Stimulated activated CD4-positive, alpha-beta T cell treated with anti-CD3 and anti-CD28 coated beads, Interleukin-1b, Interleukin-23, amount 100 ng/mL, for 4 hours (primary cell): Measurements from ENCODE around the gene GON7.
"Not testable (repeated sequence)": the region's sequence is repeated elsewhere in the genome, so short reads cannot be mapped to it uniquely, and the experiment has no call there.

Experiments
- DNase-seq, 2 donors: peaks; one replicate each; pipeline ENCODE4 v3.0.0-alpha.2; 2020; ENCODE audit warnings: low read depth in 2 of 2

Gene GON7, protein sequence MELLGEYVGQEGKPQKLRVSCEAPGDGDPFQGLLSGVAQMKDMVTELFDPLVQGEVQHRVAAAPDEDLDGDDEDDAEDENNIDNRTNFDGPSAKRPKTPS

DNA sequence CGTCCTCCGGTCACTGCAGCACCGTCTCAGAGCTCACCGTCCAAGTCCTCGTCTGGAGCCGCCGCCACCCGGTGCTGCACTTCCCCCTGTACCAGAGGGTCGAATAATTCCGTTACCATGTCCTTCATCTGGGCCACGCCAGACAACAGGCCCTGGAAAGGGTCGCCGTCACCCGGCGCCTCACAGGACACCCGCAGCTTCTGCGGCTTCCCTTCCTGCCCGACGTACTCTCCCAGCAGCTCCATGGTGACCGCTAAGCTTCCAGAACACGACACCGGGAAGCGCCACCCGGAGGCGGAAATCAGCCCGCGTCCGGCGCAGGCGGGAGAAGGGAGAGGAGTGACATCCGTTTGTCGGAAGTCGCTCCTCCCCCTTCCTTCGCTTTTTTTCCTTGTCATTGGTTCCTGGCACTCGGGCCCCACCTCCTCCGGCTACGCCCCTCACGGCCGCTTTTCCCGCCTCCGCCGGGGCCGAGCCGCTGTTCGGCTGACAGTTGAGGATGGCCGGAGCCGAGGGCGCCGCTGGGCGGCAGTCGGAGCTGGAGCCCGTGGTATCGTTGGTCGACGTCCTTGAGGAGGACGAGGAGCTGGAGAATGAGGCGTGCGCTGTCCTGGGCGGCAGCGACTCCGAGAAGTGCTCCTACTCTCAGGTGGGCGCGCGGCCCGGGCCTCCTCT is at the start of gene GON7, which contains the start of gene UBR7:
GON7 (minus strand) TSS at position 273 of the 675 bp plus-strand sequence; CDS start at position 245, 28 bp downstream.
UBR7 (plus strand) TSS at position 464 of the 675 bp plus-strand sequence; CDS start at position 500, 36 bp downstream.
- DNase-seq = peak; percentile 72 to 76

DNA sequence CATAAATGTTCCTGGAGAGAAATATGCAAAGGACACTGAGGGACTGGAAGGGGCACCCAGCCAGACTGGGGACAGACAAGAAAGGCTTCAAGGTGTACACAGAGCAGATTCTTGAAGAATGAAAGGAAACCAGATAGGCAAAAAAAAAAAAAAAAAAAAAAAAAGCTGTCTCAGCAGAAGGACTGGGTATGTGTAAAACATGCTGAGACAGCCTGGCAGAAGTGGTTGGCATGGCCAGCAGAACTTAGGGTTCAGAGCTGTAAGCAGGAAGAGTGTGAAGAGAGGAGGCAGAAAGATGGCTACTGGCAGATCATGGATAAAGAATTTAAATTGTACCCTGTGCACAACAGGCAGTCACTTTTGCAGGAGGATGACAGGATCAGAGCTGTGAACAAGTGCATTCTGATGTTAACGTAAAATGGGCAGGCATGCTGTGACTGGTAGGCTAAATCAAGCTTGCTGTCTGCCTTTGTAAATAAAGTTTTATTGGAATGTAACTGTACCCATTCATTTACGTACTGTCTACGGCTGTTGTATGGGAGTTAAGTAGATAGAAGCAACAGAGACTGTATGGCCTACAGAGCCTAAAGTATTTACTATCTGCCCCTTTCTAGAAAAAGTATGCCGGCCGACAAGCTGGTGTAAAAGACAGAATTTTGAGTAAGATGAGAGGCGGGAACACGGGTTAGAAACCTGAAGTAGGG is 42.4 kb upstream of the GON7 start:
- no peak for DNase-seq

DNA sequence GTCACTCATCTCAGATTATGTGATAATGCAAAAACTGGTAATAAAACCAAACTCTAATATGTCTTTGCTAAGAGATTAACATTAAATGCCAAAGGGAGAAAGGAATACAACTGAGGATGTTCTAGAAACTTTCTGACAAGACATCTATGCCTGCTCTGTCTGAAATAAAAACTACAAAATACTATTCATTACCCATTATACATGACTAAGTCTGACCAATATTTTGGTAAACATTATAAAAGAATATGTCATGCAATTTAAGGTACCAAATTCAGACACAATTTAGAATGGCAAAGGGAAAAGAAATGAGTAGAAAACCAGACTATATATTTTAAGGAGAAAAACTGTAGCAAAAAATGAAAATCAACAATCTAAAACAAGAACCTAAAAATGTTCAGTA is 39.7 kb upstream of the GON7 start:
- no peak for DNase-seq

DNA sequence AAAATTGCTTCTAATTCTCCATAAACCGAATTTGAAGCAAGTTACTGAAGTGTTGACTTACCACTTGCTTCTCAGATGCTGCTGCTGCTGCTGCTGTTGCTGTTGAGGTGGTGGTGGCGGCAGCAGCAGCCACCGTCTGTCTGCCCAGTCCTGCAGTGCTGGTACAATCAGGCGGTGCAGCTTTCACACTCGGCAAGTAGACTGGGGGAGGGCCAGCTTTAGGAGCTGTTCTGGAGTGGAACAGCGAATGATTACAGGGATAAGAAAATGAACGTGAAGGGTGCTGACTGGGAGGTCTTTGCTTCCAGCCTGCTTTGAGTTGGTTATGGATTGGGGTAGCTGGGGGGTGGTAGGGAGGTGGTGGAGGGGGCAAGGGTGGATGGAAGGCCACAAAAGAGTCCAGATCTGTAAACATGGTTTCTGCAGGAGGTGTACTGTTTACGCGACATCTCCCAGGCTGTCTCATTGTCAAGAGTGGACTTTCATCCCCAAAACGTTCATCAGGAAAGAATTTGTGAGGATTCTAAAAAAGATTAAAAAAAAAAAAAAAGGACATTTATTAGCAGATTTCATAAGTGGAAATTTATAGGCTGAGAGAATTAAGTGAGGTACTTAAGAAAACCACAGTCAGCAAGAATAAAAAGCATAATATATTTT is 39.0 kb upstream of the GON7 start:
- no peak for DNase-seq

DNA sequence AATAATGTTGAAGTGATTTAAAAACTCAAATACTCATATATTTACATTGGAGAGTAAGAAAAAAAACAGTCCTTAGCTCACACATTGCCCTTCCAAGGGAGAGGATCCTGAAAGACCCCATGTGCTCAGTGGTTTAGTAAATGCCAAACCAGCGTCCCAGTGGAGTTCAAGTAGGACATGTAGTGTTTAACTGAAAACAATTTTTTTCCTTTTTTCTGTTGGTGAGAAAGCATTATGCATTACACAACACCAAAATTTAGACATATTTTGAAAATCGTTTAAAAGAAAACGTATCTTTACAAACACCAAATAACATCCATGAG is 33.8 kb upstream of the GON7 start:
- no peak for DNase-seq

DNA sequence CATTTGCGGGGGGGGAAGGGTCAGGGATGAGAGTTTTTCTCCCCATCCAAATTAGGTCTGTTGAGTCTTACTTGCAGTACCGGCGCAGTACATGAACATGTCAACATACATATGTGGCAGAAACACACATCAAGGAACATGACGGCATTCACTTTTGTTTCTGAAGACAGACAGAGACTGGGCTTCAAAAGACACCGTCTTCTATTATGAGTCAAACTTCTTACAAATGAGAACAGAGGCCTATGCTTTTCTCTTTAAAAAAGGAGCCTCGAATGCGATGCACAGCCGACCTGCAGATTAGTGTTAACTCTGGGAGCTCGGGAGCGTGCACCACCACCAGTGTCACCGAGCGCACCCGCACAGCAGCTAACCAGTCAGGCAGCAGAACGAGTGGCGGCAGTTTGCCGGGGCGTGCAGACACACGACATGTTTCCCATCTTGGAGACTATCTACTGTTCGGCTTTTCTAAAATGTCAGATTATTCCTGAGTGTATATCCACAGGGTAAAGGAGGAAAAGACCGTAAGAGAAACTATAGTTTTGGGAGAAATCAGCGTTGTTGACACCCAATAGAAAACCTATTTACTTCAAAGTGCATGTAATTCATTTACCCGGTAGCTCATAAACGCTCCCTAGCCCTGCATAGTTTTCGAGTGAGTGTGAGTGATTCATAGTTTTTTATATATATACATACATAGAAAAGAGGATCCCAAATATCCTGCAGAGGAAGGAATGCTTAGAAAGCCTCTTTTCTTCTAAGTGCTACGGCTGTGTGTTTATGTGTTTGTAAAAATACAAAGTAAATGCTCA is 33.2 kb upstream of the GON7 start:
- DNase-seq = no peak

DNA sequence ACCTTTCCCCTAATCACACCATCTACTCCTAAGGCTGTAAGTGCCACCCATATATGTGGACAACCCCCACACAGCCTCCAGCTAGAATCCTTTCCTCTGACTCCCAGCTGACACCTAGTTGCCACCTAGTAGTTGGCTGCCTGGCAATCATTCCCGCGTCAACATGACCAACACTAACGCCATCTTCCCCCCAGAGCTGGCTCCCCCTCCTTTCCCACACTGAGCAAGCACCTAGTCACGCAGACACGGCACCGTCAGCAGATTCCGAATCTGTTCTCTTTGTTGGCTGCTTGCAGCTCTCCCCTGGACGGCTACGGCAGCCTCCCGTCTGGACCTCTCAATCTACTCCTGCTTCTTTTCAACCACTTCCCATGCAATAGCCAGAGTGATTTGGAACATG is 27.9 kb upstream of the GON7 start:
- DNase-seq = no peak

DNA sequence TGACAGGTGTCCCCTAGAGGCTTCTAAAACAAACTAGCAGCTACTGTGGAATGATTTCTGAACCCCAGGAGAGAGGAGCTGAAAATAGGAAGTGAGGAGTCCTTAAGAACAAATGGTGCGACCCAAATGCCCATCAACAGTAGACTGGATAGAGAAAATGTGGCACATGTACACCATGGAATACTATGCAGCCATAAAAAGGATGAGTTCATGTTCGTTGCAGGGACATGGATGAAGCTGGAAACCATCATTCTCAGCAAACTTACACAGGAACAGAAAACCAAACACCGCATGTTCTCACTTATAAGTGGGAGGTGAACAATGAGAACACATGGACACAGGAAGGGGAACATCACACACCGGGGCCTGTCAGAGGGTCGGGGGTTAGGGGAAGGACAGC is 26.2 kb upstream of the GON7 start:
- not testable (repeated sequence) for DNase-seq

DNA sequence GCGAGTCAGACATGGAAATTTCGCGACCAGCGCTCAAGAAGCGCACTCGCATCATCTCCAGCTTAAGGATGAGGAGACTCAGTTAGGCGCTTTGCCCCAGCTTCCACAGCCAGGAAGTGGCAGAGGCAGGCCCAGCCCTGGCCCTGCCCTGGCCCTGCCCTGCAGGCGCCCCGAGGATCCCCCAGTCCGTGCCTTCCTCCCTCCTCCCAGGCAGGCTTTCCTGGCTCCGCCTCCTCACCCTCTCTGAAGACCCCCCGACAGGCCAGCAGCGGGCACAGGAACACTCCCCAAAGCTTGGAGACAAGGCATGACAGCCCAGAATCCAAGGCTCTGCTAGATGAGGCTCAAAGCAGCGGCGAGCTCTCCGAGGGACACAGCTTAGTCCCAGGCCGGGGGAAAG is 25.3 kb upstream of the GON7 start:
- DNase-seq = no peak

DNA sequence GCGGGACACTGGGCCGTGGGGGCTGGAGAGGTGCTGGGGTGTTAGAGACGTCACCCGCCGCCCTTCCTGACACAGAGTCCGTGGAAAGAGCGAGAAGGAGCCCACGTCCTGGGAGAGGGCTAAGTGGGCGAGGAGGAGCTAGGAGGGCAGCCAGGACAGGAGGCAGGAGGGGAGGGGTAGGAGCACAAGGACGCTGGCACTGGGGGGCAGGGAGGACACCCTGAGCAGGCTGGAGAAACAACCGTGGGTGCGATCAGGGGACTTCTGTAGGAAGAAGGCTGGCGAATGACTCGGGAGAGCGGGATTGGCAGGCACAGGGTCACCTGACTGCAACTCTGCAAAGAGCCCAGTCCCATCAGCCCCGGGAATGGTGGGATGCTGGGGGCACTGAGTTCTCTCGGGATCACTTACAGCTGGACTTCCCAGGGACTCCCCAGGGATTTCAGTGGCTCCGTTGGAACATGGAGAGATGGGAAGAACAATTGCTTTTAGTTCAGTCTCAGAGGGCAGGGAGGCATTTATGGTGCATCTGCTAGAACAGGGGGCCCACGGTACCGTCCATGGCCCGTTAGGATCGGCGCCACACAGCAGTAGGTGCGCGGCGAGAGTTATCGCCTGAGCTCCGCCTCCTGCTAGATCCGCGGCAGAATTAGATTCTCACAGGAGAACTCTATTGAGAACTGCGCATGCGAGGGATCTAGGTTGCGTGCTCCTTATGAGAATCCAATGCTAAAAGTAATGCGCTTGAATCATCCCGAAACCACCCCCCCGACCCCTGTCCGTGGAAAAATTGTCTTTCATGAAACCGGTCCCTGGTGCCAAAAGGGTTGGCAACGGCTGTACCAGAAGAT is 24.5 kb upstream of the GON7 start:
- no peak for DNase-seq

DNA sequence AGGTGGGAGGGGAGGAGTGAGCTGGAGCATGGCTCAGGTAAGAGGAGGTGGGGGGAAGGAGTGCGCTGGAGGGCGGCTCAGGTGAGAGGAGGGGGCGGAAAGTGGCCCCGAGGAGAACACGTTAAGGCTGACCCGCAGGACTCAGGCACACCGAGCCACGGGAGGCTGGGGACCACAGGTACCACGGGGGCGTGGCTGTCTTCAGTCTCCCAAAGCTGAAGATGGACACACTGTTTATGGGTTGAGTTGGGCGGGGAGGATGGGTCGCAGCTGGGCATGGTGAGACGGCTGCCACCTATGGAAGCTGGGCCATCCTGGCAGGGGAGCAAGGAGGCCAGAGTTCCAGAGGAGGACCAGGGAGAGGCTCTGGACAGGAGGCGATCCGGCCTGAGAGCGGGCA is 23.7 kb upstream of the GON7 start:
- no peak for DNase-seq

DNA sequence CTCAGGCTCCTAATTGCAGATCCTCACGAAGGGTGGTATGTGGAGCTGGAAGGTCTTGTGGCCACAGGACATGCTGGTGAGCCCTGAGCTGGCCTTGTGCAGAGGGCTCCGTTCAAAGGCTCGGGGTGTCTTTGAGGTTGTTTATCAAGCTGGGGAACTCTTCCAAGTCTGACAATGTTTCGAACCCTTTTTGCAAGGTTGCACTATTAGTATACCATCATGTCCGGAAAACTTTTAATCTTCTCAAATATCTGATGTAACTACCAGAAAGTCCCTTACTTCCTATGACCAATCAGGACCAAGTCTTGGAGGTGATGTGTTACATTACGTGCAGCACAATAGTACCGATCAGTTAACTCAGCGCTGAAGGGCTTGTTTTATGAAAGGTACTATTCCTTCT is 21.7 kb upstream of the GON7 start:
- no peak for DNase-seq

DNA sequence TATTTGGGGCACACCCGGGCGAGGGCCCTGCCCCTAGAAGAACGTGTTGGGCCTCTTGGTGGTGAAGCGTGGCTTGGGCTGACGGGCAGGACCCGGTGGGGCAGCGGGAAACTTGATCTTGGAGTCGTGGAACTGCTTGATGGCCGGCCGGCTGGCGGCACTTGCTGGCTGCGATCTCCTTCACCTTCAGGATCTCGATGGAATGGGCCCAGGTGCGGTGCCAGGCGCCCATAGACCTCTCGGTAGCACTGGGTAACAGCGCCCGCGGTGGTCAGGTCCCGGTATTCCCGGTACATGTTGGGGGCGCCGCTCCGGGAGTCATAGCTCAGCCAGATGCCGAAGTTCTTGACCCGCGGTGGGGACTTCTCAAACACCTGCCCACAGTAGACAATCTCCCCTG is 16.7 kb upstream of the GON7 start:
- DNase-seq = no peak

DNA sequence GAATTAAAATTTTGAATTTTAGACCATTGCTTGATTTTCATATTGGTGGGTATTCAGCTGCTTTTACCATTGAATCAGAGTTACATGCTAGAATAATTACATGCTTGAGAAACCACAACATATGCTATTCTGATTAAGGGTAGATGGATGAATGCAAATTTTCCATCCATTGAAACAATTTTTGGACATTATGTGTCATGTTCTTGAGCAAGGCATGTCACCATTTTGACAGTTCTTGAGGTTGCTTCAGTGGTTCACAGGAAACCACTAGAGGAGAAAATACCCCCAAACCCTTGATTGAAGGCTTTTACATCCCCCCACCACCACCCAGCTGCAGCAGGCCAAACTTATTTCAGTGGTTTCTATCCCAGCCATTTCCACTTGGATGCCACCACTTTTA is 13.6 kb upstream of the GON7 start:
- DNase-seq = no peak

DNA sequence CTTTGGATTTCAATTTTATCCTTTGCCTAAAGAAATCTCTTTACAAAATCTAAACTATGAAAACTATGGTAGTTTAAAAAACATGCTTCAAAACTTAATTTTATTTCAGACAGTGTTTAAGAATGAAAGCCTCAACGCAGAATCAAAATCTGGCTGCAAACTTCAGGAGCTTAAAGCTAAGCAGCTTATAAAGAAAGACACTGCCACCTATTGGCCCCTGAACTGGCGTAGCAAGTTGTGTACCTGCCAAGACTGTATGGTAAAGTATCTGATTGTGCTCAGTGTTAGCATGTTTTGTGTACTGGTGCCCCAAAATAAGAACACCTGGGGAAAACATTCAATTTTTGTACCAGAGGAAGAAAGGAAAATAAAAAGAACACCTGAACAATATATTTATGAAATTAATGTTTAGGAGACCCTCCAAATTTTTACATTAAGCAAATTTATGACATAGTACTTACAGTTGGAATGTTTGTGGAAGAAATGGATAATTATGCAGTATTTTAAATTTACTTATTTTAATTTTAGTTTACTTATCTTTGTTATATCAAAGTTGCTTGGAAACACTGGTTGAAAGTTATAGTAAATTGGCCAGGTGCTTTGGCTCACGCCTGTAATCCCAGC is 12.3 kb upstream of the GON7 start:
- DNase-seq = peak in 1 of 2 donors; percentile 30

DNA sequence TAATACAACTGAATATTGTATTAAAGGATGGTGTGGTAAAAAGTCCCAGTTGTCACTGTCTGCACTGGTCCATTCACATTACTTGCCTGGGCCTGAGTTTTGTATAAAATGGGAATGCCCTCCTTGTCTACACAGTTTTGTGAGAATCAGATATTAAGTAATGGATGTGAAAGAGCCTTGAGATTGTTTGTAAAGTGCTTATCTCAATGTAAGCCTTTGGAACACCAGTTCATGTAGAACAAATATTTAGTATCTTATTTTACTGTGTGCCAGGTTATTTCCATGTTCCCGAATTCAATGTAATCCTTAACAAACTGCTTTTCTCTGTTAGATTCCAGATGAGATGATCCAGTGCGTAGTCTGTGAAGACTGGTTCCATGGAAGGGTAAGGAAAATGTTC is 7.7 kb upstream of the GON7 start:
- no peak for DNase-seq

DNA sequence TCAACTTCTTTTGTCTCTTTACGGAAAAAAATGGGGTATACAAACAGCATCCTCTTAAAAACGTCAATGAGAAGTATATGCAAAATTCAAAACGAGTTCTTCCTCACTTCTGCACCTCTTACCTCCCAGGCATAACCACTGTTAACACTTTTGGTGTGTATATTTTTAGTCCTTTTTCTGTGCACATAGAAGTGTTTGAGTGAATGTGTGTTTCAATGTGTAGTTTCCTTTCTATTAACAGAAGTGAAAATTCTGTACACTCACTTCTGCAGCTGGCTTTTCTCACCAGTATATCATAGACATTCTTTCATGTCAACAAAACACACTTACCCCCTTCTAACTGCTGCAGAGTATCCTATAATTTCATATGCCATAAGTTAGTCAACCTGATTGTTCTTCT is 5.6 kb upstream of the GON7 start:
- DNase-seq = no peak

DNA sequence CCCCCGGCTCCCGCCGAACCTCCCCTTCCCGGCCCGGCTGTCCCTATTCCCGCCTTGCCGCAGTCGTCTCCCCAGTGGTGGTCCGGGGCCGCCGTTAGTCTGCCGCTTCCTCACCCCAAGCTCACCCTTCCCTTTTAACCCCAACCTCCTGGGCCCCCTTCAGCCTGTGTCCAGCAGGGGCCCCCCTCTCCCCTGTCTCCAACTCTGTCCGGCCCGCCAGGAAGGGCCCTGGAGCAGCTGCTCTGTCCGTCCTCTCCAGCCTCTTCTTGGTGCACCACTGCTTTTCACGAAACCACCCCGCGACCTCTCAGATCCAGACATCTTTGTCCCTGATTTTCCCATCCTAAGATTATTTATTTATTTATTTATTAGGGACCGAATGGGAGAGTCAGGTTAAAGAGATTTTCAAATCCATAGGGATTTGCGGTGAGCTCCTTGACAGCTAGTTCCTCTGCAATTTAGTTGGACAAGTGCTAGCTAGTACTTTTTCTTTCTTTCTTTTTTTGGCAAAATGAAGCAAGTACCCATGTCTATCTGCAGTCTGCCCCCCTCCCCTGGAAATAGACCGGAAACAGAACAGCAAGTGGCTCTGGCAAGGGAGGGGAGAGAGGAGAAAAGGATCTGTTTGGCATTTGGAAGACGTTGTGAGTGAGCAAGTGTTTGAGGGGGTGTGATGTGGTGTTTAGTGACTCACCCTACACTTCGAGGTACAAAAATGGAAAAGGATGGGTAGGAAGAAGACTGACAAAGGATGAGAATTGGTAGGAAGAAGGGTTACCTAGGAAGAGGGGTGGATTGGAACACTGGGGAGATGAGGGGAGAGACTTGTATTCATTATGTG is 823 bp upstream of the GON7 start:
- no peak for DNase-seq

DNA sequence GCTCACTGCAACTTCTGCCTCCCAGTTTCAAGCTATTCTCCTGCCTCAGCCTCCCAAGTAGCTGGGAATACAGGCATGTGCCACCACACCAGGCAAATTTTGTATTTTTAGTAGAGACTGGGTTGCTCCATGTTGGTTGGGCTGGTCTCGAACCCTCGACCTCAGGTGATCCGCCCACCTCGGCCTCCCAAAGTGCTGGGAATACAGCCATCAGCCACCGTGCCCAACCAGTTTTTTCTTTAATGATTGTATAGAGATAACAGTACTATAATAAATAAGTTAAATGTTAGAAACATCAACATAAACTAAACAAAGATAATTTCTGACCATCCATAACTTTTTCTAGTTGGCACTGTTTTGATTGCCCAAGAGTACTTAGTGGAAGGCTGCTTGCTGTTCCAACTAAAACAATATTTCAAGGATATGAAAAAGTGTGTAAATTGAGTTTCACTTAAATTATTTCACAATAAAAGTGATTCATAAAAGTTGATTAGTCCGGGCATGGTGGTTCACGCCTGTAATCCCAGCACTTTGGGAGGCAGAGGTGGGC is 5.6 kb downstream of the GON7 start:
- no peak for DNase-seq
